ENCODE measurements around the gene UGT1A5.

The UGT1A5 gene

DNA sequence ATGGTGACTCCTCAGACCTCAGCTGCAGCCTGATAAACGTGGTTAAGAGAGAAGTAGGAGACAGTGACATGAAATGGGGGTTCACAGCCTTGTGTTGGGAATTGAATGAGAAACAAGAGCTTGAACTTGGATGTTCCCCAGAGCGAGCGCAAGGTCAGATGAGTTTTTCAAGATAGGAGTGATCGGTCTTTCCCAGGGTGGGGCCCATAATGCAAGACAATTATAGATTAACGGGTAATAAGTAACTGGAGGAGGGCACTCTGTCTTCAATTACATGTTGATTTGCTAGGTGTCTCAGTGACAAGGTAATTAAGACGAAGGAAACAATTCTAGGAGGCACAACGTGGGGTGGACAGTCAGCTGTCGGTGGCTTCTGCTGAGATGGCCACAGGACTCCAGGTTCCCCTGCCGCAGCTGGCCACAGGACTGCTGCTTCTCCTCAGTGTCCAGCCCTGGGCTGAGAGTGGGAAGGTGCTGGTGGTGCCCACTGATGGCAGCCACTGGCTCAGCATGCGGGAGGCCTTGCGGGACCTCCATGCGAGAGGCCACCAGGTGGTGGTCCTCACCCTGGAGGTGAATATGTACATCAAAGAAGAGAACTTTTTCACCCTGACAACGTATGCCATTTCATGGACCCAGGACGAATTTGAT is at the start of gene UGT1A5:
Gene UGT1A5, plus strand, starts transcription at position 297 of the 651 bp plus-strand sequence. Its CDS starts 85 bp downstream, at position 382.
- DNase-seq = no peak

DNA sequence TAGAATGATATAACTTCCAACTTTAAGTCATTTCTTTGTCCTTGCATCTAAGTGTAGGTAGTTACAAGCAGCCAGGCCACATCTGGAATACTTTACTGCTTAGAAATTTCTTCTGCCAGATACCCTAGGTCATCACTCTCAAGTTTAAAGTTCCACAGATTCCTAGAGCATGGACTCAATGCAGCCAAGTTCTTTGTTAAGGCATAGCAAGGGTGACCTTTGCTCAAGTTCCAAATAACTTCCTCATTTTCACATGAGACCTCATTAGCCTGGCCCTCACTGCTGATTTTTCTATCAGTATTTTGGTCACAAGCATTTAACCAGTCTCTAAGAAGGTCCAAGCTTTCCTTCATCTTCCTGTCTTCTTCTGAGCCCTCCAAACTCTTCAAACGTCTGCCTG is 48.8 kb upstream of the UGT1A5 start:
- no peak for DNase-seq

DNA sequence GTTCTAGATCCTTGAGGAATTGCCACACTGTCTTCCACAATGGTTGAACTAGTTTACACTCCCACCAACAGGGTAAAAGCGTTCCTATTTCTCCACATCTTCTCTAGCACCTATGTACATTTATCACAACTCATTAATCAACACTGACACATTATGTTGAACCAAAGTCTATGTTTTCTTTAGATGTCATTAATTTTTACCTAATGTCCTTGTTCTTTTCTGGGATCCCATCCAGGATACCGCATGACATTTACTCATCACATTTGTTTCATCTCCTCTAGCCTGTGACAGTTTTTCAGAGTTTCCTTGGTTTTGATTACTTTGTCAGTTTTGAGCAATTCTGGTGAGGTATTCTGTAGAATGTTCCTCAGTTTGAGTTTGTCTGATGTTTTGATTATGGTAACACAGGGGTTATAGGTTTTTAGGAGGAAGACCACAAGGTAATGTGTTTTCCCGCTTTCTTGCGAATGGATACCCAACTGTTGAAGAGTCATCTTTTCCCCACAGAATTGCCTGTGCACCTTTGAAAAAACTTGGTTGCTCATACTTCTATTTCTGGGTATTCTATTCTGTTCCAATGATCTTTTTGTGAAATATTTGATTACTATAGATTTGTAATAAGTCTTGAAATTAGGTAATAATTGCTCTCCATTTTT is 44.0 kb upstream of the UGT1A5 start:
- DNase-seq = no peak

DNA sequence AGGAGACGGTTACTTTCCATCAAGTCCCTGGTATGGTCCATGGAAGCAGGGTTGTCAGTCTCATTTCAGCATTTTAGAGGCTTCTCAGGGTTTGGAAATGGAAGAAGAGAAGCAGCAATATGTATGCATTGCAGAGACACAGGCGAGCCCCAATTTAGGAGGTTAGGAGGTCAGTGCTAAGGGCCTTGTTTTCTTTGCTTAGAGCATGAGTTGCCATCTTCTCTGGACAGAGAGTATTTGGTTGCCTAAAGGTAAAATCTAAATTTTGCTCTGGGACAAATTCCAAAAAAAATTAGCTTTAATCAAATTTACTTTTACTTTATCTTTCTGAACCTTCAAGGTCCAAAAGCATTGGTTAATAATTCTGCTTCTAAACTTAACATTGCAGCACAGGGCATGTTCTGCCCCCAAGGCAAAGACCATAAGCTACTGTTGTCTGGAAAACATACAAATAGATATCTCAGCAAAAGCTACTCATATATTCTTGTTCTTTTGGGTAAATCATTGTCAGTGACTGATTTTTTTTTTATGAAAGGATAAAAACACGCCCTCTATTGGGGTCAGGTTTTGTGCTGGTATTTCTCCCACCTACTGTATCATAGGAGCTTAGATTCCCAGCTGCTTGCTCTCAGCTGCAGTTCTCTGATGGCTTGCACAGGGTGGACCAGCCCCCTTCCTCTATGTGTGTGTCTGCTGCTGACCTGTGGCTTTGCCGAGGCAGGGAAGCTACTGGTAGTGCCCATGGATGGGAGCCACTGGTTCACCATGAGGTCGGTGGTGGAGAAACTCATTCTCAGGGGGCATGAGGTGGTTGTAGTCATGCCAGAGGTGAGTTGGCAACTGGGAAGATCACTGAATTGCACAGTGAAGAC is 41.2 kb upstream of the UGT1A5 start, which contains the start of gene UGT1A9:
Gene UGT1A9, plus strand, starts transcription at position 609 of the 872 bp plus-strand sequence. Its CDS starts 37 bp downstream, at position 646.
- DNase-seq = no peak

DNA sequence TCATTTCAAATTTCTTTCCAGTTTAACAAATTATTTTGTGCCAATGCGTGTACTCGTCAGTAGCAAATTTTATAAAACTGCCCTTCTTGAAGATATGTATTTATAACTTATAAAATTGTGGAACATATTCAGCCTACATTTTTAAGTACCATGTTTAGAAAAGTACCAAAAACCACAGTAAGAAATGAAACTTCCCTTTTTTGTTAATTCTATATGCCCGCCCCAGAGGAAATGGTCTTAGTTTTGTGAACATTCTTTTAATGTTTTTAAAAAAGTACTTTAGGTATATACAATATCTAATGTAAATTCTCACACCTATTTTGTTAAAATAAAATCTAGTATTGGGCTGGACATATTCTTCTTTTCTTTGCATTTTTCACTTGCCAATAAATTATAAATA is 39.8 kb upstream of the UGT1A5 start:
- no peak for DNase-seq

DNA sequence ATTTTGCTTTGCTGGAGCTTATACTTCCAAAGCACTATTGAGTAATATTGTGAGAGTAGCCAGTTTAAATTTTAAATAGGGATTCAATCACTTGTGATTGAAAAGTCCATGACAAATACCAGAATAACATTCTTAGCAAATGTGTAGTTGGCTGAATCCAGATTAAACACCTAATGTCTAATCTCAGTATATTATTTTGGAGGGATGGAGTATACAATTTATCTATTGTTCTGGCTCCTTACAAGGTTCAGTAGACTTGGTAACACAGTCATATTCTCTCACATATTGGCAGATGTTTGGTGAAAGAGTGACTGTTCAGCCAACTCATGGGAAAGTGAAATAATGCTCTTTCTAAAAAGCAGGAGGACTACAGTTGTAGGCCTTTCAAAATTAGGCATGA is 38.8 kb upstream of the UGT1A5 start:
- DNase-seq = no peak

DNA sequence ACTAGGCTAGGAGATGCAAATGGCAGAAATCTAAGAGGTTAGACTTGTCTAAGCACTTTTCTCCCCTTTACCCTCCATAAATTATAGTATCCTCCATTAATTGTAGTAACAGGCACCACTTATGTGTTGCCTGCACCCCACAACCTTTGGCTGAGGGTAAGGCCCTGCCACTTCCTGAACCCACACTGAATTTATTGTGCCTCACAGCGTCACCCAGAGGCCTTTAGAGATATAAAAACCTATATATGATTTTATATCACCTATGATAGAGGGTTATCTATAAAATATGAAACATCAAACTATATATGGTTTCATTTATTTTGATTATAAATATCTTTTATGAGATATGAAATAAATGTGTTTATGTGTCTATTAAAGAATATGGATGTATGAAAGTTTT is 38.4 kb upstream of the UGT1A5 start:
- no peak for DNase-seq

DNA sequence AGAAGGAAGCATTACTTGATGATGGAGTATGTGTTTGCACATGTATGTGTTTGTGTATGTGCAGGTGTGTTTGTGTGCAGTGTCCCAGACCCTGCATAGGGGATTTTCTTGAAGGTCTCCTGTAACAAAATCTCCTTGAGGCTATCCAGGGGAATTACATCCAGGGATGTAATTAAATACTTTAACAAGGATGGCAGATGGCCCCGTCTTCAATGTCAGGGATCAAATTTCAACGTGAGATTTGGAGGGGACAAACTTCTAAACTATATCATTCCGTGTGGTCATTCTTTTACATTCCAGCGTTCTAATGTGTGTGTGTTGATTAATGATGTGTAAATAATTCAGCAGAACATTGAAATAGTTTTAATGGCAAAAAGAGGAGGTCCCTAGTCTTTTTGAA is 37.7 kb upstream of the UGT1A5 start:
- no peak for DNase-seq

DNA sequence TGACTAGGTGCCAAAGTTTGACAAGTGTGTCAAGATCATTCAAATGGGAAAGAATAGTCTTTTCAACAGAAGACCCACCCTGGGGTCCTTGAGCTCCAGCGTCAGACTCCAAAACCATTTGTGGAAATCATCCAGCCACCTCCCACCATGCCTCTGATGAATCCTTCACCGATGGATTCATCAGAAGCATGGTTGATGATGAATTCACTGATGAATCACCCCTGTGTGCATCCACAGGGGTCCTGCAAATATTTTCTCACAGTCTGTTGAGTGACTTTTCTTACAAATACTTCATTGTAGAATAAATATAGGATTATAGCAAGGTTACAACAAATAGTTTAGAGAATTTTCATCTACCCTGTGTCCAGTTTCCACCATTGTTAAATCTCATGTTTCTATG is 36.7 kb upstream of the UGT1A5 start:
- no peak for DNase-seq

DNA sequence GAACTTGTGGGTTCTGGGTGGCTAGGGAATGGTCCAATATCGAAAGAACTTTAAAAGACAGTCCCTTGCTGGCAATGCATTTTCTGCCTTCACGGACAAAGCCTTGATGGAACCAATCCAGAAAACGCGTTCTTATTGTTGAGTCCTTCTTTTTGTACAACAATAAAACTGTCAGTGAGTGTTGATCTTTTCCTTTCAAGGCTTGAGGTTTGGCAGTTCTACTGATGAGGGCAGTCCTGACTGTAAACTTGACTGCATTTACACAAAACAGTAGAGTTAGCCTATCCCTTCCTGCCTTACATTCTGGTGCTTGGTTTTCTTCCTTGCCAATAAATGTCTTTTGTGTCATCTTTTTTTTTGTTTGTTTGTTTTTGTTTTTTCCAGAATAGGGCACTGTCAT is 33.5 kb upstream of the UGT1A5 start:
- no peak for DNase-seq

DNA sequence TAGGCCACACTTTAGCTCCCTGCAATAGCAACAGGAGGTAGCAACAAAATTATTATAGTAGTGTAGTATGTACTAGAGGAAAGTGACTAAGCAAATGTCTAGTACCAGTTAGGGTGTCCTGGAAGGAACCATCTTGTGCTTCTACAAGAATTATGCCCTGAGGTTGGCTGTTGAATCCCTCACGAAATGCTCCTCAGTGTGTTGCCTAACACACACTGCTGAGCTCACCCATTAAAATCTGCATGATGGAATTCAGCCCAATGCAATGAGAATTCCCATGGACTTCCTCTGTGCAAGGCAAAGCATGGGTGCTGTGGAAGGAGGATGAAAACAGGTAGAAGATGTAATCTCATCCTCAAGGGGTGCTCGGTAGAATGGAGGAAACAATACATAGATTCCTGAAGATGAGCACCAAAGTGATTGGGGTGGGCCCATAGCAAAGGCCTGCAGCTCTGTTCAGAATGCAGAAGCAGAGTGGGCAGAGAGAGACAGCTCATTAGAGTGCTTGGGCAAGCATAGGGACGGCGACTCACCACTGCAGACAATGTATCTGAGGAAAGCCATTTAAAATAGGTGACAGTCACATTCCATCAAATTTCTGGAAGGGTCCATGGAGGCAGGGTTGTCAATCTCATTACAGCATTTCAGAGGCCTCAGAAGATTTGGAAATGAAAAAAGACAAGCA is 32.2 kb upstream of the UGT1A5 start:
- no peak for DNase-seq

DNA sequence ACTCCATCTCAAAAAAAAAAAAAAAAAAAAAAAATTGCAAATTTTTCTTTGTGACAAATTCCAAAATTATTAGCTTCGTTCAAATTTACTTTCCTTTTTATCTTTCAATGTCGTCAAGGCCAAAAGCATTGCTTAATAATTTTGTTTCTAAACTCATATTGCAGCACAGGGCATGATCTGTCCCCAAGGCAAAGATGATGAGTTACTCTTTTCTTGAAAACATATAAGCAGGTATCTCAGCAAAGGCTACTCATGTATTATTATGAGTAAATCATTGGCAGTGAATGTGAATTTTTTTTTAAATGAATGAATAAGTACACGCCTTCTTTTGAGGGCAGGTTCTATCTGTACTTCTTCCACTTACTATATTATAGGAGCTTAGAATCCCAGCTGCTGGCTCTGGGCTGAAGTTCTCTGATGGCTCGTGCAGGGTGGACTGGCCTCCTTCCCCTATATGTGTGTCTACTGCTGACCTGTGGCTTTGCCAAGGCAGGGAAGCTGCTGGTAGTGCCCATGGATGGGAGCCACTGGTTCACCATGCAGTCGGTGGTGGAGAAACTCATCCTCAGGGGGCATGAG is 31.1 kb upstream of the UGT1A5 start, which contains the start of gene UGT1A7:
Gene UGT1A7, plus strand, starts transcription at position 381 of the 579 bp plus-strand sequence. Its CDS starts 37 bp downstream, at position 418.
- DNase-seq = no peak

DNA sequence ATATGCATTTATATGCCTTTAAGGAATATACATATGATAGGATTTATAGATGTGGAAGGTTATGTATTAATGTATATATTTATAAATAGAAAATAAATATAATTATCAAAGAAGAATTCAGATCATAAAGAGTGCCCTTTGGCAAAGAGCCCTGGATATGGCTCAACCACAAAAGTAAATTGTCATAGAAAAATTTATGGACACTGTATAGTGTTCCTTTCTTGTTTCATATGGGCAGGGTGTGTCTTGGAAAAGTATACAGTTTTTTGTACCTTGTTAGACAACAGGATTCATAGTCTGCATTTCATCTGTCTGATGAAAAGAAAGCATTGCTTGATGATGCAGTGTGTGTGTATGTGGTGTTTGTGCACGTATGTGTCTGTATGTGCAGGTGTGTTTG is 28.1 kb upstream of the UGT1A5 start:
- no peak for DNase-seq

DNA sequence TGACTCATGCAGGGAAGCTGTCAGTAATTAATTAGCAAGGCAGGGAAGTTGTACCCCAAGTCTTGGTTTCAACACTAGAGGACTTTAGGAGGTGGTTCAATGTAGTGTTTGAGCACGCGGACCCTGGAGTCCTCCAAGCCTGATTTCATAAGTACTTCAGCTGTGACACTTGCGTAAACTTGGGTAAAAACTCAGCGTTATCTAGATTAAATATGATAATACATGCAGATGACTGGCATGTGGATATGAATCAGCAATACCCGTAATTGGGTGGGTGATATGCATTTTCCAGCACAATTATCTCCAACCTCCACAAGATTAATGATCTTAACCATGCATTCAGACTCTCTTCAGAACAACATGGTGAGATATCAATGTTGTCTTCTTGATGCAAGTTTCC is 25.8 kb upstream of the UGT1A5 start:
- DNase-seq = no peak

DNA sequence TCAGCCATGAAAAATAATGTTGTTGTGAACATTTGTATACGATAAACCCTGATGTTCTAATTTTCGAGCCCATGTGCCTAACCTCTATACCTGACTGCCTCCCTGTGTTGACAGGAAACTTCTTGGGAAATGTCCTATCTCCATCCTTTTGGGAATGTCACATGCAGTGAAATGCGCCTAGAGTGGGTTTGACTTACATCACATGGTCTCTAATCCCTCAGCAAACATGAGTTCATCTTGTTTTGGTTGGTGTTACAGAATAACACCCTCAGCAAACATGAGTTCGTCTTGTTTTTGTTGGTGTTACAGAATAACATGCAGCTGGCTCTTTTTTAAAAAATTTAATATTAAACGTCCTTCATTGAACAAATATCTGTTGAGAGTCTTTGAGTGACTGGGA is 24.4 kb upstream of the UGT1A5 start:
- DNase-seq = no peak

DNA sequence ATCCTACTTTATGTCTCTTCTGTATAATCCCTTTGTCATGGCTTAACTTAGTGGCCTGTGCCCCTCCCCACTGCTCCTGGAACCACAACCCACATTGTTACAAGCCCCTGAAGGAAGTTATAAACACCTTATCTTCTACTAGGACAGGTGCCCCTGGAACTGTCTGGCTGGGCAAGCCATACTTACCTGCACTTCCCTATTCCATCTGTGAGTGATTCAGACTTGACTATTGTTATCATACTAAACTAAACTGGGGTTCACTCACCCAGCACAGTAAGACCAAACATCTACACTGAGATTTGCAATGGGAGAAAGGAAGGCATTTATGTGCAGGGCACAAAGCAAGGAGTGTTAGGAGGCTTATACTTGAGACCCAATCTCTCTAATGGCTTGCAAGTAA is 23.7 kb upstream of the UGT1A5 start:
- no peak for DNase-seq

DNA sequence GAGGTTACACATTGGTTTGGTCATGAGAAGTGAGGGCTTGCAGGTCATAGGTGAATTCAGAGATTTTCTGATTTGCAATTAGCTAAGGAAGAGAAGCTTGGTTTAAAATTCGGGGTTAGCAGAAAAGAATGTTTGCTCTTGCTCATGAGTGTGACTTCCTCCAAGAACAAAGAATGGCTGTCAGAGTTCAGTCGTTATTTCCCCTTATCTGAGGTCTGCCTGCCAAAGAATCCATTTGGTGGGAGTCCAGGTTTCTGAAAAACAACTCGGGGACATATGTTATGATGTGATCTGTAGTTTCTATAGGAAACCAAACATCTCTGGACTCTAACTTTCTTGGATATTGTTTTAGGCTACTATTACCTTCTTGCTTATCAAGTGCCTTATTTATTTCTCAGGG is 23.2 kb upstream of the UGT1A5 start:
- no peak for DNase-seq

DNA sequence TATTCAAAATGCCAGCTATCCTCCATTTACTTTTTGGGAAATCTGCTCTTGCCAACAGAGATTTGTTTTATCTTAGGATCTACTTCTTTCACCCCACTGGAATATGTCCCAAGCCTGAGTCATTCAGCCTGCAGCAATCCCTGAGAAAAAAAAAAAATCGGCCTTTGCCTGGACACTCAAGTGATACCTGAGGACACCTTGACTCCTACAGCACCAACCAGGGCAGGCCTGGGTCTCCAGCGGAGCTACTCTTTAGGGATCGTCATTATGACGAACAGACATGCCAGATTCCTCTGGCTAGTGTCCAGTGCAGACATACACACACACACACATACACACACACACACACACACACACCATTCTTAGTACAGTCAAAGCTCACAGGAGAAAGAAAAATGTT is 22.3 kb upstream of the UGT1A5 start:
- DNase-seq = no peak

DNA sequence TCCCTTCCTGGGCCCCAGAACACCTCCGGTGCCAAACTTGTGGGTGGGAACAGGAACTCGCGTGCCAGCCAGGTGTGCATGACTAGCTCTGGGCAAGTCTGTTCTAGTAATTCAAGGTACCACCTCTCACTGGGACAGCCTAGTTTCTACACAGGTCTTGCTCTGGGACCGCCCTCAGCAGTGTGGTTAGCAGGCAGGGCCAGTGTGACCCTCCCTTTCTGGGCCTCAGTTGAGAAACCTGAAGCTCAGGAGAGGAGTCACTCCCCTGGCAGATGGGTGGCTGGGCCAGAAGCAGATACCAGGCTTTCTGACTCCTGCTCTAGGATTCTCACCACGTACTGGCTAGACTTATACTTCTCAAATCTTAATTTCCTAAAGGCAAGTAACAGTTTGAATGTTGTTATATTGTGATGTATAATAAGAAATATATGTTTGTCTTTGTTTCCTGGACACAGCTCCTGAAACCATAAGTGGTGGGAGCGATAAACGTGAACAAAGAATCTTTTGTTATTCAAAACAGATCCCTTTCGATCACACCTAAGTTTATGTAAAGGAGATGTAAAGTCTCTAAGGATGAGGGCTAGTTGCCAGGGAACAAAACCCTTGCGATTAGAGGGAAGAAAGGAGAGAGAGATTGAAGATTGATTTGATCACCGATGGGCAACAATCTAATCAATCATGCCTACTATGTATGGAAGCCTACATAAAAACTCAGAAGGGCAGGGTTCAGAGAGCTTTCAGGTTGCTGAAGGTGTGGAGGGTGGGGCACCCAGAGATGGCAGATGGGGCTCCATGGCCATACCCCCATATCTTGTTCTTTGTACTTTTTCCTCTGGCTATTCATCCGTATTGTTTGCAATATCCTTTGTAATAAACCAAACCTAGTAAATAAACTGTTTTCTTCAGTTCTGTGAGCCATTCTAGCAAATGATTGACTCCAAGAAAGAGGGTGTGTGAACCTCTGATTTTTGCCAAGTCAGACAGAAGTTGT is 21.0 kb upstream of the UGT1A5 start:
- no peak for DNase-seq

DNA sequence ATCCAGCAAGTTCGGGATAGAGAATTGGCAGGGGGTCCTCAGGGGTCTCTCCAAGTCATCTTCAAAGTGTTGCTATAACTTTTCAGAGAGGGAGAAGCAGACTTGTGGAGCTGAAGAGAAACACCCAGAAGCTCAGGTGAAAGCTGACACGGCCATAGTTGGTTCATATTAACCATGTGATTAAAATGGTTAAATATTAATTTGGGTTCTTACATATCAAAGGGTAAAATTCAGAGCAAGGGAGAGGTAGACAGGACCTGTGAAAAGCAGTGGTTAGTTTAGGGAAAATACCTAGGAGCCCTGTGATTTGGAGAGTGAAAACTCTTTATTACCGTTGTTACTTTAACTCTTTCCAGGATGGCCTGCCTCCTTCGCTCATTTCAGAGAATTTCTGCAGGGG is 20.1 kb upstream of the UGT1A5 start, which contains the start of gene UGT1A6:
Gene UGT1A6, plus strand, starts transcription at position 243 of the 400 bp plus-strand sequence. Its CDS starts 115 bp downstream, at position 358.
- no peak for DNase-seq

DNA sequence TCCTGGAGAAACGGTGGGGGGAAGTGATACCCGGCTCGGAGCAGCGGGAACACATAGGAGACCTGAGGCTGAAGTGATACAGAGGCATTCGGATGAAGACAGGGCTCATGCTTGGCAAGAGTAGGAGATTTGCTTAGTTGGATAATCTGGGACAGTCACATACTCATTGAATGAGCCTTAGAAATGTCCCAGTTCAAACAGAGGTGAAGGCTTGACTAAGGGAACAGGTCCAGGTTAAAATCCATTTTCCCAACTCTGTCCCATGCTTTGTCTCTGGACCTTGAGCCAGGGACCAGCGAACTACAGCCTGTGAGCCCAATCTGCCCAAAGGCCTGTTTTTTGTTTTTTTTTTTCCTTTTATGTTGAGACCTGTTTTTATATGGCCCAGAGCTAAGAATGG is 18.7 kb upstream of the UGT1A5 start:
- no peak for DNase-seq

Measured in NCI-H2227 treated with DMSO at 0.1 percent for 48 hours (cell line).